SIG-M5 (cell line): Measurements from ENCODE around the gene PTH2R.
"Not testable (repeated sequence)": the region's sequence is repeated elsewhere in the genome, so short reads cannot be mapped to it uniquely, and the experiment has no call there.

Experiments used
- DNase-seq: peaks from one replicate; lab custom pipeline; 2025; lab: John Stamatoyannopoulos, UW

The PTH2R gene

DNA sequence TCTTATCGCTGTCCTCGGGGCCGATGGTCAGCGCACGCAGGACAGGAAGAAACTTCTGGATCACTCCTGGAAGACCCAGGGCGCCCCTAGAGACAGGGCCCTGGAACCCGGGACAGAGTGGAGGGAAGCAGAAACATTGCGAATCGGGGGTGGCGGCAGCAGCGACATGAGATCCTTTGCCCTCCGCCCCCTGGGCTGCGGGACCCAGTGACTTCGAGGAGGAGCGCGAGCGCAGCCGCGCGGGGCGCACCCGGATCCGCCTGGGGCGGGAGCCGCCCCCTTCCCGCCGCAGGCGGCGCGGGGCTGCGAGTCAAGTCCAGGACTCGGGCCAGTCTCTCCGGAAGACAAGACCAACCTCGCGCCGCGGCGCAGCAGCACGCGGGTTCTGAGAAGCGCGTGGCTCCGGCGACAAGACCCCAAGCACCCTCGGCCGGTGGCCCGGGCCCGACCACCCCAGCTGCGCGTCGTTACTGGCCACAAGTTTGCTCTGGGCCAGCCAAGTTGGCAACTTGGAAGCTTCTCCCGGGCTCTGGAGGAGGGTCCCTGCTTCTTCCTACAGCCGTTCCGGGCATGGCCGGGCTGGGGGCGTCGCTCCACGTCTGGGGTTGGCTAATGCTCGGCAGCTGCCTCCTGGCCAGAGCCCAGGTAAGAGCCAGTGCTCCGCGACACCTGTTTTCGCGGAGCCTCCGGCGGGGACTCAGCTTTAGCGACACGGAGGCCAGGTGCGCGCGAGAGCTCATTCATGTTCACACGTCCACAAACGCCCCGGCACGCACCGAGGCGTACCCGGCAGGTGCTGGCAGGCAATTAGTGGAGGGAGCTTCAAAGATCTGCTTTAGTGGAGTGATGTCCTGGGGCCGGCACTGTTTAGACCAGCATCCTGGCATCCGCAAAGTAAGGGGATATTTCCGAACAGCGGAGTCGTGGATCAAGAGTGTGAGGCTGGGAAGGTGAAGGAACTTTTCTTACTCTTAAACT, at the start of gene PTH2R:
TSS of gene PTH2R (plus strand) at position 319 of the 978 bp plus-strand sequence. CDS start at position 571, 252 bp downstream.
- no peak for DNase-seq

DNA sequence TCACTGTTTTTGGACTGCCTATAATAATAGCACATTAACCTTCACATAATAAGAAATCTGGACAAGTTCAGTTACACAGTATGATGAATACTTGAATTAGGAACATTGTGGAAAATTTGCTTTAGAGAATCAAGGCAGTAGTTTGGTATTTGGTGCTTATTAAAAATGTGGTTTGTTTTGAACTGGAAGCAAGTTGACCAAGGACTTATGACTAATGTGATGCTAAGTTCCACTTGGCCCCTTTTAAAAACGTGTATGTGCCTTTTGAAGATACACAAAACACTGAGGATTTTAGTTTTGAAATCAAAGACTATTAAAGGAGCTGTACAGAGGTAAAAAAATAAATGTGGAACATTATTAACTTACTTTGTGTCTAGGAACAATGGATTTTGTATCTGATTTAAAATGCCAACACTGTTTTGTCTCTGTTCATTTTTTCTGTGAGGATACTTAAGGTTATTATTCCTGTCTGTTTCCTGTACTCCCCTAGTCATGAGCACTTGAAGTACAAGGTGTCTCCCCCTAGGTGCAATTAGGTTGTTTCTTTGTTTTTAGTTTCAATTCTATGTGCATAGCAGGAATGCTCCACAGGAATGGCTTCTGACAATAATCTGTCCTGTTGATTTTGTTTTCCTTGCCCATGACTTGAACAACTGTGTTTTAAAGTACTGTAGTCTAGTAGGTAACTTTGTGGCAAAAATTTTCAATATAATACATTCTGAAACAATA, 49.6 kb upstream of the PTH2R start:
- DNase-seq: no peak

GRCh38 chr2:208358758-208359631, 47.6 kb upstream of the PTH2R start:
- no peak for DNase-seq

GRCh38 chr2:208359632-208359986, 47.0 kb upstream of the PTH2R start:
- DNase-seq: no peak

DNA sequence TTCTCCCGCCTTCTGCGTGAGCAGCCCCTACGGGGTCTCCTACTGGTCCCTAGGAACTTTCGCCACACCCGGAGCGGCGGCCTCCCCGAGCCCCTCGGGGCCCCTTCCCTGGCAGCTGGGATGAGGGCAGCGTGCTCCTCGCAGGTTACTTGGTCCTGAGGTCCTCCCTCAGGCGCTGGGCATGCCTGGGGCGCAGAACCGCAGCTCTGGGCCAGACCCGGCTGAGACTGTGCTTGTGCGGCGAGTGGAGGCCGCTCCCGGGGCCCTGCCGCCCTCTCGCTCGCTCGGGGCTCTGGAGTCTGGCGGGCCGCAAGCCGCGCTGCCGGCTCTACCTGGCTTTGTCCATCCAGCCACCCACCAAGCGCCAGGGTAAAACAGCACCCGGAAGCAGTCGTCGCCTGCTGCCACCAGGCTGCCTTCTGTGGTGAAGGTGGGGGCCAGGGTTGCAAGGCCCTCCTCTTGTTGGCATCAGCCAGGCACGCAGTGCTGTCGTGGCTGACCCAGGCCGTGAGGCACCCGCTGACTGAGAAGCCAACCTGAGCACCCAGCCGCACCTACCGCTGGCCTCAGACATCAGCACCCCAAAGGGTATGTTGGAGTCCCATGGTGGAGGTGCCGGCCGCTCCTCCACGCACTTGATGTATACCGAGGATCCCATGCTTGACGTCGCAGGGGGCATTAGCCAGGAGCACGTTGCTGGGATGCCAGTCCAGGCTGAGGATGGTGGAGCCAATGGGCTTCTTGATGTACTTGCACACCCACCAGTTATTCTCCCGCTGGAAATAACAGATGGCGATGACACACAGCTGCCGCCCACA, 46.1 kb upstream of the PTH2R start:
- DNase-seq: no peak

DNA sequence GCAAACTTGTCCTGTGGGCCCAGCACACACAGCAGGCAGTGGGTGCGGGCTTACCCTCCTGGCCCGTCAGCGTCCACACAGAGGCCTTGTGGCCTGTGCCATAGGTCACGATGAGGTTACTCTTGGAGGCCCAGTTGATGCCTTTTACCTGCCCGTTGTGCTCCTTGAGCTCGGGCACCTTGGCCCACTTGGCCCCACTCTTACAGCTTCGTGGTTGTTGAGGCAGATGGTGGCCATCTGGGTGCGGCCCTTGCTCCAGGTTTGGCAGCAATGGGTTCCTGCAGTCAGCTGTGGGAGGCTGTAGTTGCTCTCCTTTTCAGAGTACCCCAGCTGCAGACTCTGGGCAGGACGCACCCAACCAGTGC, 45.5 kb upstream of the PTH2R start:
- DNase-seq: no peak

- DNase-seq: no peak
These were observed 43.1 kb upstream of the PTH2R start for GRCh38 chr2:208363485-208363884.

DNA sequence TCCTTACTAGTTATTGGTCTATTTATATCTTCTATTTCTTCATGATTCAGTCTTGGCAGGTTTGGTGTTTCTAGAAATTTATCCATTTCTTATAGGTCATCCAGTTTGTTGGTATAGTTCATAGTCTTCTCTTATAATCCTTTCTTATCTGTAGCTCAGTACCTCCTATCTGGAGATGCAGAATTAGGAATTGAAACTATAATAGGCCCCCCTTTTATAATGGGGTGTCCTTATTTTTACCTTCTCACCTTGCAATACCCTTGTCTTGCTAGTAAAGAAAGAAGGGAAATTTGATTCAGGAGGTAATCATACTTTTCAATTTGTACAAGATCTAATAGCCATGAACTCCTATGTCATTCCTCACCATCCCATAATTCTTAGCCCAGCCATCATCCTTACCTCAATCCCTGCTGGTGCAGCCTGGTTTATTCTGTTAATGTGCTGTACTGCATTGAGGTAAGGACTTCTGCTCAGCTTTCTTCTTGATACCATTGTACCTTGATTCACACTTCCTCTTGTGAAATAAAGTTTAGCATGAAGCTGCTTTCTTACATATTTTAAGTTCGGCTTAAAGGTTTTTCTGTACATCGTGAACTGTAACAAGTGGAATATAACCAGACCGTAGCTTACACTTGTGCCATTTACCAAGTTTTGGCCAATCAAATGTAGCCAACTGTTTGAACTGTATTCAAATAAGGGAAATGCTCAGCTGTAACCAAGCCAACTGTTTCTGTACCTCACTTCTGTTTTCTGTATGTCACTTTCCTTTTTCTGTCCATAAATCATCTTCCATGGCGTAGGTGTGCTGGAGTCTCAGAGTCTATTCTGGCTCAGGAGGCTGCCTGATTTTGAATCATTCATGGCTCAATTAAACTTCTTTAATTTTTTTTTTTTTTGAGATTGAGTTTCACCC, 40.1 kb upstream of the PTH2R start:
- no peak for DNase-seq

DNA sequence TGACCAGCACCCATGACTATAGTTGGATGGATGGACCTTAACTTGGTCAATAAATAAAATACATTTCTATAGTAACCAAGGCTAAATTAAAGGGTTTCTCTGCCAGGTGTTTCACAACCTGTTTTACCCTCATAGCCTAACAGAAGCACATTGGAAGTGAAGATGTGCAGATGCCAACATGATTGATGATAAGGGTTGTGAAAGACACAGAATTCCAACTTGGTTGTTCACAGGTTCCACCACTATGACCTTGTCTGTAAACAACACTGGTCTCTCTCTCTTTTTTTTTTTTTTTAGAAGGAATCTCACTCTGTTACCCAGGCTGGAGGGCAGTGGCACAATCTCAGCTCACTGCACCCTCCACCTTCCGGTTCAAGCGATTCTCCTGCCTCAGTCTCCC, 37.5 kb upstream of the PTH2R start:
- DNase-seq: no peak

GRCh38 chr2:208370881-208371633, 35.5 kb upstream of the PTH2R start:
- no peak for DNase-seq

- DNase-seq: no peak
These were observed 35.0 kb upstream of the PTH2R start for GRCh38 chr2:208371634-208371935.

- no peak for DNase-seq
These were observed 33.0 kb upstream of the PTH2R start for GRCh38 chr2:208373460-208374089.

DNA sequence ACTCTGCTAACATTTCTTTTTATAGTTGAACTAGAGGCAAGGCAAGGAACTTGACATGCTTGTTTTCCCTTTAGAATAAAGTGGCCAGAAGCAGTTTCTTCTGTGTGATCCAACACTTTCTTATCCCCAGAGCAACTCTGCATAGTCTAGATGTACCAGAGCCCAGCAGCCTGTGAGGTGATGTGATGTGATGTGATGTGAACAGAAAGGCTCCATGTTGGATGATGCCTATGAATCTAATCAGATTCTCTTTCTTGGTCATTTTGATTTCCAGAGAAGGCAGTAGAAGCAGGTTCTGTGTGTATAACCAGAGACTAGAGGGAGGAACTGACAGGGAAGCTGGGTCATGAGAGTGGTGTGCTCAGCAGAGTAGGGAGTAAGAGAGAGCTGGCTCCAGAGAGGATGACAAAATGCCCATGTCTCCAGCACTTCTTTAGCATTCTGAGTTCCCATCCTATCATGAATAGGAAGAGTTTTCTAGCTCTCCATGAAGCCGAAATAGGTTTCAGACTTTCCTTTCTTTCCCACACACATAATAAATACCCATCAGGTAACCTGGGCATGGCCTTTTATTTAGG, 31.0 kb upstream of the PTH2R start:
- DNase-seq: no peak

DNA sequence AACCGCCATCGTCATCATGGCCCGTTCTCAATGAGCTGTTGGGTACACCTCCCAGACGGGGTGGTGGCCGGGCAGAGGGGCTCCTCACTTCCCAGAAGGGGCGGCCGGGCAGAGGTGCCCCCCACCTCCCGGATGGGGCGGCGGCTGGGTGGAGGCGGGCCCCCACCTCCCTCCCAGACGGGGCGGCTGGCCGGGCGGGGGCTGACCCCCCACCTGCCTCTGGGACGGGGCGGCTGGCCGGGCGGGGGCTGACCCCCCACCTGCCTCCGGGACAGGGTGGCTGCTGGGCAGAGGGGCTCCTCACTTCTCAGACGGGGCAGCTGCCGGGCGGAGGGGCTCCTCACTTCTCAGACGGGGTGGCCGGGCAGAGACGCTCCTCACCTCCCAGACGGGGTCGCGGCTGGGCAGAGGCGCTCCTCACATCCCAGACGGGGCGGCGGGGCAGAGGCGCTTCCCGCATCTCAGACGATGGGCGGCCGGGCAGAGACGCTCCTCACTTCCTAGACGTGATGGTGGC, 29.2 kb upstream of the PTH2R start:
- not testable (repeated sequence) for DNase-seq

- DNase-seq: no peak
These were observed 27.4 kb upstream of the PTH2R start for GRCh38 chr2:208379192-208379591.

- no peak for DNase-seq
These were observed 22.0 kb upstream of the PTH2R start for GRCh38 chr2:208384637-208385036.

DNA sequence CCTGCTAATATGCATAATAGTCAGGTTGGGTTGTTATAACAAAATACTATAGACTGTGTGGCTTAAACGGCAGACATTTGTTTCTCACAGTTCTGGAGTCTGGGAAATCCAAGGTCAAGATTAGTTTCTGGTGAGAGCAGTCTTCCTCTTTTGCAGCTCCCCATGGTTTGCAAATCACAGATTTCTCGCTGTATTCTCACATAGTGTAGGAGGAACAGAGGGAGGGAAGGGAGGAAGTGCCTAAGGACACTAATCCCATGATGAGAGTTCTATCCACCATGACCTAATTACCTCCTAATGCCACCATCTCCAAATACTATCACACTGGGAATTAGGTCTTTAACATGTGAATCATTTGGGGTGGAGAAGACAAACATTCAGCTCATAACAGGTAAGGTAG, 20.1 kb upstream of the PTH2R start:
- DNase-seq: no peak

- DNase-seq: no peak
These were observed 16.7 kb upstream of the PTH2R start for GRCh38 chr2:208389940-208390339.

DNA sequence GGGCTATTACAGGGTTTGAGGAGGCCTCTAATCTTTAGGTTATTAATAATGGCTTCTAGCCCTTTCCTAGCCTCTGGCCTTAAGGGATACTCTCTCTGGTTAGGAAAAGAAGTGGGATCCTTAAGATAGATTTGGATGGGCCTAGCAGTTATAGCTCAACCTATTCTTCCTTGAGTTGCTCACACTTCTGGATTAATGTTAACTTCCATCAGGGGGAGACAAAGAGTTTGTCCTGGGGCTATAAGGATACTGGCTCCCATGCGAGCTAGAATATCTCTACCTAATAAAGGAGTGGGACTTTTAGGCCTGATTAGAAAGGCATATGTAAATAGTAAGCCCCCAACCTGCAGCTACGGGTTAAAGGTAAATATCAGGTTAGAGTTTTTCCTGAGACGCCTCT, 14.3 kb upstream of the PTH2R start:
- no peak for DNase-seq
